ENCODE data around the gene TMCC3. TPM values are rescaled to one million over a fixed set of nuclear protein-coding genes. Genes with fewer than 3 reads are reported as not detected.

Gene TMCC3
- total and polyA plus RNA-seq, 2 experiments from 2014 or later: 0.60 to 0.79 TPM

DNA sequence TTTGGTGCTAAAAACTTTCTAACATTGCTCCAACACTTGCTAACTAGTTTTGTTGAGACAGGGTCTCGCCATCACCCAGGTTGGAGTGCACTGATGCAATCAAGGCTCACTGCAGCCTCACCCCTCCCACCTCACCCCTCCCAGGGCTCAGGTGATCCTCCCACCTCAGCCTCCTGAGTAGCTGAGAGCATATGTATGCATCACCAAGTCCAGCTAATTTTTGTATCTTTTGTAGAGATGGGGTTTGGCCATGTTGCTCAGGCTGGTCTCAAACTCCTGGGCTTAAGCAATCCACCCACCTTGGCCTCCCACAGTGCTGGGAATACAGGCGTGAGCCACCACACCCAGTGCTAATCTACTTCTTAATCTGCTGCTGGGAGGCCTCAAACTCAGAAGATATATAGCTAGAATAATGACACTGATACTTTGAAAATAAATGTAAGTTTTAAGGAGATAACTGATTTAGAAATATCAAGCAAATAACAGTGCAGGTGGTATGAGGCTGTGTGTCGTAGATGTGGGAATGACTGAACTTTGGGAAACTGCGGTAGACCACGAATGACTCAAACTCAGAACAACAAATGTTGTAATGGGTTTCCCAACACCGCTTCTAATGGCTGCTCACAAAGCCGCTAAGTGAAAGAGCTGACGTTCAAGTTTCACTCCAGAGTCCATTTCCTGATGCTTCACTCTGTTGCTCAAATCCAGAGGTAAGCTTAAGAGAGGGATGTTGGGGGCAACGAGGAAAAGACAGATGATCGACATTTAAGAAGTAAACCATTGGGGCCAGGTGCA lies 10.0 kb downstream of the TMCC3 start:
- DNase-seq (ENCODE audit: low read depth in 1 of 2, low spot score in 1 of 2): peak in 1 of 2 donors; percentile 93
- Histone ChIP-seq H3K27ac (no peak overlapping the region), H3K4me1 (ENCODE audit: low read depth) (no peaks in the 10 kb centered on the region), H3K27me3 (no peaks in the 10 kb centered on the region), H3K36me3 (no peaks in the 10 kb centered on the region), H3K4me3 (no peak overlapping the region), H3K9me3 (ENCODE audit: low read depth) (no peaks in the 10 kb centered on the region)
- no peak for TF ChIP-seq CTCF (IDR thresholded peaks at IDR 0.05; ENCODE audit: low read depth, low read length)

DNA sequence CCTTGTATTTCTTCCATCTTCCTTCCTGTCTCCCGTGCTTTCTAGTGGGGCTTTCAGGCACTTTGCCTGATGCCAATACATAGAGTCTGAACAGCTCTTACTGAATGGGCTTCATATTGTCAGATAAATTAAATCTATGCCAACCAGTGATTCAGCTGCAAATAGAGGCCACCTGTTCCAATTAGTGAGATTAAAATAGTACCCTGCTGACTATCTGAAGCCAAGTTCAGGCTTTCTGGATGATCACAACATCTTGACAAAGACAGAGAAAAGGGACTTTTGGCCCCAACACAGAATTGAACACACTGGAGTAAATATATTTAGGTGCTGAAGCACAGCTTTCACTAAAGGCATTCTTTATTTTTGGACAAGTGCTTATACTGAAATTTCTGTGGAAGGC lies 11.8 kb downstream of the TMCC3 start:
- no peak overlapping the region for H3K27ac ChIP-seq
- H3K9me3 ChIP-seq (ENCODE audit: low read depth): no peaks in the 10 kb centered on the region
- H3K36me3 ChIP-seq: no peaks in the 10 kb centered on the region
- no peaks in the 10 kb centered on the region for H3K27me3 ChIP-seq
- TF ChIP-seq CTCF (IDR thresholded peaks at IDR 0.05; ENCODE audit: low read depth, low read length): no peak
- H3K4me1 ChIP-seq (ENCODE audit: low read depth): no peaks in the 10 kb centered on the region
- no peak for DNase-seq (ENCODE audit: low read depth in 1 of 2, low spot score in 1 of 2)
- H3K4me3 ChIP-seq: no peak overlapping the region

- Histone ChIP-seq H3K36me3 (no peaks in the 10 kb centered on the region), H3K27ac (no peak overlapping the region), H3K4me3 (no peak overlapping the region), H3K27me3 (no peaks in the 10 kb centered on the region), H3K9me3 (ENCODE audit: low read depth) (no peaks in the 10 kb centered on the region), H3K4me1 (ENCODE audit: low read depth) (no peaks in the 10 kb centered on the region)
- no peak for TF ChIP-seq CTCF (IDR thresholded peaks at IDR 0.05; ENCODE audit: low read depth, low read length)
- no peak for DNase-seq (ENCODE audit: low read depth in 1 of 2, low spot score in 1 of 2)
Observed at GRCh38 chr12:94637390-94638113, 12.8 kb downstream of the TMCC3 start.

DNA sequence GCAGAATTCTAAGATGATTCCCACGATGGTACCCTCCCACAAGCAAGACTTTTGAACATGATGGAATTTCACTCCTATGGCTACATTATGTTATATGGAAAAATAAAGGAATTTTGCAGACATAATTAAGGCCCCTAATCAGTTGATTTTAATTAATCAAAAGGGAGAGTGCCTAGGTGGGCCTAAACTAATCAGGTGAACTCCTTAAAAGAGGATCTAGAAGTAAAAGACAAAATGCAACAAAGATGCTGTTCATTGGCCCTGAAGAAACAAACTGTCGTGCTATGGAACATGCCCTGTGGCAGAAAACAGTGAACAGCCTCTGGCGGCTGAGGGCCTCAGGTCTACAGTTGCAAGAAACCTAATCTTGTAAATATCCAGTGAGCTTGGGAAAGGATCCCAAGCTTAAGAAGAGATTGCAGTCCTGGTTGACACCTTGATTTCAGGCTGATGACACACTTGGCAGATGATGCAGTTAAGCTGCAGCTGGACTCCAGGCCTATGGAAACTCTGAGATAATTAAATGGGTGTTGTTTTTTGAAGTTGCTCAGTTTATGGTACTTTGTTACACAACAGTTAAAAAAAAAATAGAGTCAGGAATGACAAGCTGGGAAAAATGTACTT lies 13.8 kb downstream of the TMCC3 start:
- no peaks in the 10 kb centered on the region for H3K27me3 ChIP-seq
- H3K4me1 ChIP-seq (ENCODE audit: low read depth): no peaks in the 10 kb centered on the region
- peak in 1 of 2 donors; percentile 60 for DNase-seq (ENCODE audit: low read depth in 1 of 2, low spot score in 1 of 2)
- H3K9me3 ChIP-seq (ENCODE audit: low read depth): no peaks in the 10 kb centered on the region
- no peak overlapping the region for H3K4me3 ChIP-seq
- H3K27ac ChIP-seq: no peak overlapping the region
- TF ChIP-seq CTCF (IDR thresholded peaks at IDR 0.05; ENCODE audit: low read depth, low read length): no peak
- H3K36me3 ChIP-seq: no peaks in the 10 kb centered on the region

GRCh38 chr12:94634717-94635116 lies 15.6 kb downstream of the TMCC3 start:
- no peaks in the 10 kb centered on the region for H3K36me3 ChIP-seq
- TF ChIP-seq CTCF (IDR thresholded peaks at IDR 0.05; ENCODE audit: low read depth, low read length): no peak
- no peak overlapping the region for H3K4me3 ChIP-seq

More at GRCh38 chr12:94634717-94635116, 15.6 kb downstream of the TMCC3 start:
- Histone ChIP-seq H3K9me3 (ENCODE audit: low read depth) (no peaks in the 10 kb centered on the region), H3K27ac (no peak overlapping the region), H3K27me3 (no peaks in the 10 kb centered on the region), H3K4me1 (ENCODE audit: low read depth) (no peaks in the 10 kb centered on the region)
- no peak for DNase-seq (ENCODE audit: low read depth in 1 of 2, low spot score in 1 of 2)

Data from cardiac muscle cell (in vitro differentiated cells and primary cell).